ENCODE data around the gene MOSMO.

DNA sequence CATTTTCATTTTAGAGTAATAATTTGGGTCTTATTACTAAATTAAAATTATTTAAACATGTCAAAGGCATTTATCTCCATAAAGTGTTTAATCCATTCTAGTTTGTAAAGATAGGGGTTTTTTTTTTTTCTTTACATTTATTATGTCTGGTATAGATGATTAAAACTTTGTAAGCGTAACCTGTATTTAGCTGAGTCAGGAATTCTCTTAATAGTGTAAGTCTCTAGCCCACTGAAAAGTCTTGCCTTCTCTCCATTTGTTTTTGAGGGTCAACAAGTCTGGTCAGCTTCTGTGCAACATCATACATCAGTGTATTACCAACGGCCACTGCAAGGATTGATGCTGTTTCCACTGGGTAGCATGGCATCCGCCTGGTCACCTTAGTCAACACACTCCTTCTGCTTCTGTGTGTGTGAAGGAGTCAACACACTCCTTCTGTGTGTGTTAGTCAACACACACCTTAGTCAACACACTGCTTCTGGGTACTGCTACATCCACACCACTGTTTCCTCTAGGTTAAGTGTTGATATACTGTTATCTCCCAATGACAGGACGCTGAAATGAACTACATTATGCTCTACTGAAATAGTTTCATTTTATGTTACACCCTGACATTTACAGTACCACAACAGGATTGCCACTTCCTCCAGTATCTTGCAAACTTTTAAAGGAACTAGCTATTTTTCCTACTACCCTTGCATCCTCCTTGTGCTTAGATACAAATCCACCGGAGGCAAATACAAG lies 47.1 kb downstream of the MOSMO start:
- TF ChIP-seq, protein P1, sequence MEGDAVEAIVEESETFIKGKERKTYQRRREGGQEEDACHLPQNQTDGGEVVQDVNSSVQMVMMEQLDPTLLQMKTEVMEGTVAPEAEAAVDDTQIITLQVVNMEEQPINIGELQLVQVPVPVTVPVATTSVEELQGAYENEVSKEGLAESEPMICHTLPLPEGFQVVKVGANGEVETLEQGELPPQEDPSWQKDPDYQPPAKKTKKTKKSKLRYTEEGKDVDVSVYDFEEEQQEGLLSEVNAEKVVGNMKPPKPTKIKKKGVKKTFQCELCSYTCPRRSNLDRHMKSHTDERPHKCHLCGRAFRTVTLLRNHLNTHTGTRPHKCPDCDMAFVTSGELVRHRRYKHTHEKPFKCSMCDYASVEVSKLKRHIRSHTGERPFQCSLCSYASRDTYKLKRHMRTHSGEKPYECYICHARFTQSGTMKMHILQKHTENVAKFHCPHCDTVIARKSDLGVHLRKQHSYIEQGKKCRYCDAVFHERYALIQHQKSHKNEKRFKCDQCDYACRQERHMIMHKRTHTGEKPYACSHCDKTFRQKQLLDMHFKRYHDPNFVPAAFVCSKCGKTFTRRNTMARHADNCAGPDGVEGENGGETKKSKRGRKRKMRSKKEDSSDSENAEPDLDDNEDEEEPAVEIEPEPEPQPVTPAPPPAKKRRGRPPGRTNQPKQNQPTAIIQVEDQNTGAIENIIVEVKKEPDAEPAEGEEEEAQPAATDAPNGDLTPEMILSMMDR (IDR thresholded peaks at IDR 0.05) = no peak
- TF ChIP-seq POLR2A (IDR thresholded peaks at IDR 0.05) = no peak

All from right lobe of liver (tissue), 4 donors.